G401 (cell line): ENCODE data around the gene ARF5. TPM values are rescaled to one million over a fixed set of nuclear protein-coding genes. Genes with fewer than 3 reads are reported as not detected.
"Not testable (repeated sequence)": the region's sequence is repeated elsewhere in the genome, so short reads cannot be mapped to it uniquely, and the experiment has no call there.

Experiments
- DNase-seq: peaks from one replicate; pipeline ENCODE4 v3.0.0-alpha.2; 2015; ENCODE audit warnings: low spot score
- in situ Hi-C: cut with HindIII; loops from 2 replicates; pipeline ENCODE4 v1.10.0; 2016; ENCODE audit warnings: low sequenced_read_pairs, mixed read lengths
- total RNA-seq: library from RNA; depleted of rRNA; stranded (reverse); fragments of >200 nt; shearing (Covaris generic); gene quantifications from 2 replicates; pipeline ENCODE4 v1.2.3, GENCODE V29; 2014; rRNA removed

Gene ARF5
- total RNA-seq = 459 and 527 TPM in 2 replicates

GRCh38 chr7:127588019-127588696, at the start of gene ARF5:
TSS of gene ARF5 (plus strand) at chr7:127588411. CDS start at chr7:127588499, 88 bp downstream.
- in situ Hi-C loops = no loop called here
- DNase-seq = peak; percentile 89

DNA sequence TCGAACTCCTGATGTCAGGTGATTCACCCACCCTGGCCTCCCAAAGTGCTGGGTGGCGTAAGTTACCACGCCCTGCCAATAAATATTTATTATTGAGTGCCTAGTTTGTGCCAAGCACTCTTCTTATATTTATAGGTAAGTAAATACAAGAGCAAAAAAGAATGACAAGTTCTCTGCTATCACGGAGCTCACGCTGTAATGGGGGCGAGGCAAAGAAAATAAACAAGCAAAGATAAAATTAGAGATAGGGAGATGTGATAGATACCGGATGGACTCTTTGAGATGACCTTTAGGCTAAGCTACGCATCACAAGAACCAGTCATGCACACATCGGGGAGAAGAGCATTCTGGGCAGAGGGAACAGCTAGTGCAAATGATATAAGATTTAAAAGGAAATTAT, 49.1 kb upstream of the ARF5 start:
- in situ Hi-C loops = no loop called here
- DNase-seq = no peak

DNA sequence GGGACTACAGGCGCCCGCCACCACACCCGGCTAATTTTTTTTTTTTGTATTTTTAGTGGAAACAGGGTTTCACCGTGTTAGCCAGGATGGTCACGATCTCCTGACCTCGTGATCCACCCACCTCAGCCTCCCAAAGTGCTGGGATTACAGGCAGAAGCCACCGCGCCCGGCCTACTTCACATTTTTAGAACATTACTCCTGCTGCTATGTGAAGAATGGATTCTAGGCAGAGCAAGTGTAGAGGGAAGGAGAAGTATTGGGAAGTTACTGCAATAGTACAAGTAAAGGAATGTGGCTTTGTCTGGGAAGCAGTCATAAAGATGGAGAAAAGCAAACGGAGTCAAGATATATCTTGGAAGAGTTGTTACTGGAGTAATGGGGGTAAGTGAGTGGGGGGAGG, 47.8 kb upstream of the ARF5 start:
- DNase-seq, in situ Hi-C loops: not testable (repeated sequence)

GRCh38 chr7:127541548-127541947, 46.7 kb upstream of the ARF5 start:
- no peak for DNase-seq
- in situ Hi-C loops = no loop called here

- in situ Hi-C loops = no loop called here
- no peak for DNase-seq
These were observed 41.9 kb upstream of the ARF5 start for GRCh38 chr7:127546313-127546712.

DNA sequence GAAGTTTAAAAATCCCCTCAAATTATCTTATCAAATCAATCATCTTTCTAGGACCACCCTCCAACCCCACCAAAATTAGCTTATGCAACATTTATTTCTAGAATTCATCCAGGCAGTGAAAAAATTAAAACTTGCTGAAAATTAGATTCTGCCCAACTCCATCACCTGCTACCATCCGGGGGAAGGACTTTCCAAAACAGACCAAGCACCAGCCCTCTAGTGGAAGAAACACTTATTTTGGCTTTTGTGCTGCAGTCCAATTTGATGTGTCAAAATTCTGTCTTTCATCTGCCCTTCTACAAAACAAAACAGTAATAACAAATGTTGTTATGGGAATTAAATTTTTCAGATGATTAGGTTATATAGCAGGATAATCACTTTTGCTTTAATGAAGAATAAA, 38.0 kb upstream of the ARF5 start:
- no peak for DNase-seq
- in situ Hi-C loops = no loop called here

GRCh38 chr7:127551941-127552340, 36.3 kb upstream of the ARF5 start:
- in situ Hi-C loops = no loop called here
- no peak for DNase-seq

DNA sequence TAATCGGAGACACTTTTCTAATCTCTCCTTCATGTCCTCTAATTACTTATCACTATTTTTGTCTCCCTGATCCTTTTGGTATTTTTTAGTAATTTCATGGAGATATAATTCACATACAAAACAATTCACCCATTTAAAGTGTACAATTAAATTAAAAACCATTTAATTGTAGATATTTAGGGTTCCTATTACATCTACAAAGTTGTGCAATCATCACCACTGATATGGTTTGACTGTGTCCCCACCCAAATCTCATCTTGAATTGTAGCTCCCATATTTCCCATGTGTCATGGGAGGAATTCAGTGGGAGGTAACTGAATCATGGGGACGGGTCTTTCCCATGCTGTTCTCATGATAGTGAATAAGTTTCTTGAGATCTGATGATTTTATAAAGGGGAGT, 31.8 kb upstream of the ARF5 start:
- in situ Hi-C loops = no loop called here

DNA sequence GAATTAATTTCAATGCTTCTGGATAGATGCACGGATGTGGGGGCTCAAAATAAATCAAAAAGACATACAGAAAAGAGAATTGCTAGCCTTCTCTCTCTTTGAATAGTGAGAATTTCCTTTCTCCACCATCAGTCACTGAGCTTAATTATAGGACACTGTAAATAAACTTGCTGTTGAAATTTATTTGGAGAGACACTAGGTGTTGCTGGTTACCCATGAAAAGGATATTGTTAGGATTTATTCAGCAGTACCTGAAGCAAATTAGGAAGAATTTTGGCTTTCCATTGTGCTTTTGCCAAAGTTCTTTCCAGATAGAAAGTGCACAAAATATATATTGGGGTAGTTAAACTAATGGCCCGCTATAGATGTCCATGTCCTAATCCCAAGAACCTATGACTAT, 30.4 kb upstream of the ARF5 start:
- in situ Hi-C loops = no loop called here
- peak; percentile 40 for DNase-seq

More for the DNA sequence above, 31.8 kb upstream of the ARF5 start:
- DNase-seq = no peak

- in situ Hi-C loops = no loop called here
- no peak for DNase-seq
These were observed 22.0 kb upstream of the ARF5 start for GRCh38 chr7:127566242-127566641.

- DNase-seq, in situ Hi-C loops: not testable (repeated sequence)
These were observed 20.2 kb upstream of the ARF5 start for GRCh38 chr7:127568034-127568433.

DNA sequence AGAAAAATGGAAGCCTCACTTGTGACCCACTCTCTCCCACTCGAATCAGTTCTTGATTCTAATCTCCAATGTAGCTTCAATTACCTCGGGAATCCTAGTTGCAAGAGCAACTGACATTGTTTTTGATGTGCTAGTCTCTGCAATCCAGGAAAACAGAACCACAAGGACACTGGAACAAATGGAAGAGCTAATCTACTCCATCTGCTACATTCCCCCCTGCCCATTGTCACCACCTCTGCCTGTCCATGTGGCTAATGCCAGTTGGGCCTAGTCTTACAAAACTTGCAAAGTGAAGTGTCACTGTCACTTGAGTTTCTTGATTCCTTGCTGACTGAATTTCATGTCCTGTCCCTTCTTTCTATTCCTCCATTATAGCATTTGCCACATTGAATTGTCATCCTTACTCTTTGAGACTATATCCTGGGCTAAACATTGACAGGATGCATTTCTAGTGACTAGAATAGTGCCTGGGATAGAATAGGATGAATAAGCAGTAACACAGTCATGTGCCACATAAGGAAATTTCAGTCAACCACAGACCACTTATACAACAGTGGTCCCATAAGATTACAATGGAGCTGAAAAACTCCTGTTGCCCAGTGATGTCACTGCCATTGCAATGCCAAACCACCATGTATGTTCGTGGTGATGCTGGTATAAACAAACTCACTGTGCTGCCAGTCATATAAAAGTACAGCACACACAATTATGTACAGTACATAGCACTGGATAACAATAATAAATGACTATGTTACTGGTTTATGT, 16.3 kb upstream of the ARF5 start:
- no peak for DNase-seq
- in situ Hi-C loops = no loop called here

GRCh38 chr7:127578036-127578684, 10.1 kb upstream of the ARF5 start:
- DNase-seq = peak; percentile 52
- in situ Hi-C loops = no loop called here

- no peak for DNase-seq
- in situ Hi-C loops = no loop called here
These were observed 9.4 kb upstream of the ARF5 start for GRCh38 chr7:127578711-127579275.

GRCh38 chr7:127580612-127581011, 7.6 kb upstream of the ARF5 start:
- in situ Hi-C loops = no loop called here
- no peak for DNase-seq

DNA sequence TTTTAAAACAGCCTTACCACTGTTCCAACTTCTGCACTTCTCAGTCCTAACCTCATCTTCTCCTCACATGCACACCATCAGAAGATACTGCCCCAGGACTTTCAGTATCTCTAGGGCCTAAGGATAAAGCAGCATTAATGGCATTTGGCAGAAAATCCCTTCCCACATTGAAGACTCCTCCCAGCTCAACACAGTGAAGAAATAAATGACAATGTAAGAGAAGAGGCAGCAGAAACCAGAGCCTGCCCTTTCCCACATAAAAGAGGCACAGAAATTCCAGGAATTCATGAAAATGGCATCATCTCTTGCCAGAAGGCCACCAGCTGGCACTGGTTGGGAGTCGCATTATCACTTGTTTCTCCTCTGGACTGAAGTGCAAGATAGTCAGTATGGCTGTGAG, 6.5 kb upstream of the ARF5 start:
- in situ Hi-C loops = no loop called here
- peak; percentile 33 for DNase-seq

GRCh38 chr7:127582361-127582760, 5.8 kb upstream of the ARF5 start:
- DNase-seq = peak; percentile 87
- in situ Hi-C loops = no loop called here

DNA sequence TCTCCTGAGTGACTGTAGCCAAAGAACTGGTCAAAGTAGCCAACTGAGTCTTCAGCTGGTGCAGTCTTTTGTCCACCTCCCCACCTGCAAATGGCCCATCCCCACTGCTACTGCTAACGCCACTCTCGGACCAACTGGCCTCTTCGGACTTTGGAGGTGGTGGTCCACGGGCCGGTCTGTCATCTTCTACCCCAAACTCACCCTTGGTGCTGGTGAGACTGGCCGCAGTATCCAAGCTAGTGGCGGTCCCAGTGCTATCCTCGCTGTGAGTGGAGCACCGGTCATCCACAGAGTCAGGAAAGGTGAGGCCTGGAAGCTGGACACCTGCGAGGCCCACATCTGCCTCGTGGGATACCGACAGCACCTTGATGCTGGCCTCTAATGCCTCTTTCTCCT, 3.6 kb upstream of the ARF5 start:
- DNase-seq = no peak
- in situ Hi-C loops = no loop called here

DNA sequence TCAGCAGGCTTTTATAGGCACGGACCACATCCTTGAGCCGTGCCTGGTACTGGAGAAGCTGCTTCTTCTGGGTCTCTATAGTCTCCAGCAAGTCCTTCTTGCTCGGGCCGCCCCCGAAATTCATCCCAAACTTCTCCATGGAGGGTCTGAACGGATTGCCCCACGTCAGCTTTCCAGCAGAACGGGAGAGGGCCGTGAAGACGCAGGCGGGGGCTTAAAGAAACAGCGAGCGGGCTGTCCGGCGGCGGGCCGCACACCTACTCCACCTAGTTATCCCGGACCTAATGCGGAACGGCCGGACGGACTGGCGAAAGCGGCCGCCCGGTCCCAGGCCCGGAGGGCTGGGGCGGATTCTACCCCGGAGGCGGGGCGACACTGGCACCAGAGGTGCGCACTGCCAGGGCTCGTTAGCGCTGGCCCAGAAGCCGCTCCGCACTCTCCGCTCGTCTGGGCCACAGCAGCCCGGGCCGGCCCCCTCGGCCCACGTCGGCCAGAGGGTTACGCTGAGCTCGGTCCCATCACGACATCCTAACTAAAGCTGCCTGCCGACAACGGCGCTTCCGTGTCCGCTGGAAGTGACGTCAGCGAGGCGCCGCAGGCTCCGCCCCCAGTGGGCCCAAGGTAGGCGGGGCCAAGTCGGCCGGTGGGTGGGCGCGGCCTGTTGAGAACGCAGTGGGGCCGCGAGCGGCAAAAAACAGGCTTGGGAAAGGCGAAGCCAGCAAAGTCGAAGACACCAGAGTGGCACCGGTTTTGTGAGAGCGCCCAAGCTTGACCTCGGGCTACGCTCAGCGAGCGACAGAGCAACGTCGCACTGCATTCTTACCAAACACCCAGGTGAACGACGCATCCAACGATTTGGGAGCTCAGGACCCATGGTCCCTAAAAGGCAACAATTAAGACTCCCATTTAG, 2.9 kb upstream of the ARF5 start, which contains the start of gene GCC1:
Gene GCC1, minus strand, starts transcription at position 553 of the 910 bp plus-strand sequence. Its CDS starts 414 bp downstream, at position 139.
- in situ Hi-C loops = no loop called here
- DNase-seq = peak; percentile 91
